Stomach (tissue), 9 donors: Measurements from ENCODE around the gene C1QTNF6. TPM values are rescaled to one million over a fixed set of nuclear protein-coding genes. Genes with fewer than 3 reads are reported as not detected.
"Not testable (repeated sequence)": the region's sequence is repeated elsewhere in the genome, so short reads cannot be mapped to it uniquely, and the experiment has no call there.

ENCODE experiments used
- DNase-seq, 2 donors: peaks; one replicate each; pipeline versions ENCODE4 v3.0.0 to v3.0.0-alpha.2; 2013 to 2019
- H3K27ac ChIP-seq, 5 donors: fragments of 200-600 bp in 4 of 5; sonication (generic) in 4 of 5; one replicate each; pipeline ENCODE4 v1.5.1; 2013 to 2019; ENCODE audit warnings: mild to moderate bottlenecking in 1 of 5, moderate library complexity in 1 of 5
- H3K27me3 ChIP-seq, 3 donors: fragments of 200-600 bp; sonication (generic); one replicate each; pipeline ENCODE4 v1.5.1; 2017 to 2019; ENCODE audit warnings: mixed run types in 1 of 3
- H3K36me3 ChIP-seq, 4 donors: fragments of 200-600 bp; sonication (generic); 1 replicate in 3 of 4; 2 replicates in 1 of 4; pipeline ENCODE4 v1.5.1; 2016 to 2019
- H3K4me1 ChIP-seq, 4 donors: fragments of 200-600 bp; sonication (generic); one replicate each; pipeline ENCODE4 v1.5.1; 2016 to 2019
- H3K4me3 ChIP-seq, 4 donors: fragments of 200-600 bp; sonication (generic) in 3 of 4; one replicate each; pipeline ENCODE4 v1.5.1; 2016 to 2019; ENCODE audit warnings: mild to moderate bottlenecking in 1 of 4
- H3K9me3 ChIP-seq, 4 donors: fragments of 200-600 bp; sonication (generic); one replicate each; pipeline ENCODE4 v1.5.1; 2016 to 2019
- CTCF ChIP-seq, 7 experiments: fragments of 450-650 bp in 4 of 7; fragments of 200-600 bp in 3 of 7; sonication (generic) in 3 of 7; IDR thresholded peaks; one replicate each; pipeline ENCODE4 v1.5.1; 2016 to 2019; ENCODE audit warnings: antibody characterized with exemption in 7 of 7, control low read depth in 2 of 7, mild to moderate bottlenecking in 1 of 7
- EP300 ChIP-seq: sonication (generic); formaldehyde crosslinking; IDR thresholded peaks from one replicate; pipeline ENCODE4 v1.6.1; 2017; ENCODE audit warnings: antibody characterized with exemption
- POLR2A ChIP-seq, 4 donors: fragments of 450-650 bp; IDR thresholded peaks; one replicate each; pipeline ENCODE4 v1.6.1; 2016; ENCODE audit warnings: antibody characterized with exemption in 4 of 4, control low read depth in 2 of 4, mild to moderate bottlenecking in 1 of 4, moderate library complexity in 1 of 4
- POLR2AphosphoS5 ChIP-seq, 3 donors: sonication (generic); formaldehyde crosslinking; IDR thresholded peaks; one replicate each; pipeline ENCODE4 v1.6.1; 2016; ENCODE audit warnings: antibody characterized with exemption in 3 of 3
- WGBS, 5 donors: extraction: QIAGEN DNeasy Blood & Tissue Kit in 3 of 5; methylation state at CpG; one replicate each; pipeline versions ENCODE4 v1.1.5 to v1.1.7; 2013 to 2018; 5-methylcytosine and 5-hydroxymethylcytosine counted together
- intact Hi-C: fragments of 100-400 bp; cut with DNase I; formaldehyde crosslinking; loops from one replicate; pipeline ENCODE4 v1.15.1; 2023; ENCODE audit warnings: low total_unique reads
- polyA plus RNA-seq, 3 donors: library from polyadenylated mRNA; stranded (reverse); fragments of 200-250 nt; gene quantifications; one replicate each; pipeline ENCODE4 v1.2.3, GENCODE V29; 2013
- total RNA-seq, 5 donors: library from RNA; depleted of rRNA; stranded (reverse); fragments of >200 nt; gene quantifications; one replicate each; pipeline versions ENCODE4 v1.1.0 to v1.2.3, GENCODE V29; 2014 to 2016
- donor health status: healthy with polysubstance abuse.
- donor health status: Bipolar disorder and iron deficiency.
- donor health status: healthy.

The C1QTNF6 gene
- total and polyA plus RNA-seq, 8 donors, result 0.45 to 10.4 (median 4.0) TPM; not detected in 1

GRCh38 chr22:37202716-37203115, 14.7 kb upstream of the C1QTNF6 start:
- 79 to 94% (median 84%) methylated on average over 8 to 10 of the region's 10 CpGs for WGBS, 5 donors
- DNase-seq, result no peak
- Histone ChIP-seq H3K36me3 (no peaks in the 10 kb centered on the region), H3K27ac (no peak overlapping the region), H3K27me3 (no peaks in the 10 kb centered on the region), H3K4me1 (peaks cover 12 to 21% (median 20%) of the 10 kb centered on the region in 4 donors), H3K9me3 (no peaks in the 10 kb centered on the region), H3K4me3 (no peak overlapping the region)
- intact Hi-C loops, result loop anchor here (5.0 to 10.0 kb wide), 2 partner anchors 40 to 118 kb away; no protein-coding TSS in a partner anchor
- no peak for TF ChIP-seq CTCF (IDR thresholded peaks at IDR 0.05)
- no peak for TF ChIP-seq POLR2A (IDR thresholded peaks at IDR 0.05)
- TF ChIP-seq EP300, result no peak
- no peak for TF ChIP-seq POLR2AphosphoS5 (IDR thresholded peaks at IDR 0.05)

GRCh38 chr22:37202001-37202555, 14.0 kb upstream of the C1QTNF6 start:
- no peaks in the 10 kb centered on the region for H3K36me3 ChIP-seq
- no peaks in the 10 kb centered on the region for H3K27me3 ChIP-seq
- no peak overlapping the region for H3K4me3 ChIP-seq
- intact Hi-C loops, result loop anchor here (5.0 to 10.0 kb wide), 2 partner anchors 40 to 117 kb away; no protein-coding TSS in a partner anchor
- no peak for TF ChIP-seq POLR2A (IDR thresholded peaks at IDR 0.05)
- TF ChIP-seq POLR2AphosphoS5 (IDR thresholded peaks at IDR 0.05), result no peak
- TF ChIP-seq EP300, result no peak
- TF ChIP-seq CTCF (IDR thresholded peaks at IDR 0.05), result no peak
- no peak overlapping the region for H3K27ac ChIP-seq
- WGBS, 5 donors, result 70 to 92% (median 89%) methylated on average over 3 to 5 of the region's 5 CpGs
- H3K9me3 ChIP-seq, result no peaks in the 10 kb centered on the region
- no peak for DNase-seq
- peaks cover 19 to 28% (median 26%) of the 10 kb centered on the region in 4 donors for H3K4me1 ChIP-seq

GRCh38 chr22:37201443-37201820, 13.4 kb upstream of the C1QTNF6 start:
- intact Hi-C loops, result loop anchor here (5.0 to 10.0 kb wide), 2 partner anchors 39 to 117 kb away; no protein-coding TSS in a partner anchor
- DNase-seq, H3K4me3 ChIP-seq, H3K9me3 ChIP-seq, H3K27ac ChIP-seq, H3K27me3 ChIP-seq, H3K36me3 ChIP-seq: not testable (repeated sequence)
- 92 to 98% (median 96%) methylated on average over 6 of the region's 6 CpGs for WGBS, 5 donors
- H3K4me1 ChIP-seq, result peaks cover 25 to 34% (median 33%) of the 10 kb centered on the region in 4 donors

GRCh38 chr22:37199760-37200108, 11.7 kb upstream of the C1QTNF6 start:
- peak overlapping the region; percentile 26 to 97 (median 97) for H3K27ac ChIP-seq
- TF ChIP-seq CTCF (IDR thresholded peaks at IDR 0.05) (peak in 1 of 7 experiments; percentile 33), EP300 (no peak)
- intact Hi-C loops, result loop anchor here (5.0 to 10.0 kb wide), 2 partner anchors 37 to 115 kb away; no protein-coding TSS in a partner anchor
- WGBS, 5 donors, result 4 to 24% (median 8%) methylated on average over 5 to 12 of the region's 12 CpGs
- H3K27me3 ChIP-seq, result no peaks in the 10 kb centered on the region
- no peak for DNase-seq
- H3K9me3 ChIP-seq, result no peaks in the 10 kb centered on the region
- H3K4me3 ChIP-seq, result peak overlapping the region; percentile 57 to 76 (median 62)
- no peaks in the 10 kb centered on the region for H3K36me3 ChIP-seq
- peaks cover 30 to 42% (median 40%) of the 10 kb centered on the region in 4 donors for H3K4me1 ChIP-seq

GRCh38 chr22:37199103-37199759, 11.2 kb upstream of the C1QTNF6 start:
- Histone ChIP-seq H3K27me3 (no peaks in the 10 kb centered on the region), H3K27ac (peak overlapping the region; percentile 91 to 97 (median 97)), H3K4me1 (peaks cover 30 to 42% (median 40%) of the 10 kb centered on the region in 4 donors), H3K4me3 (peak overlapping the region; percentile 57 to 76 (median 62)), H3K36me3 (no peaks in the 10 kb centered on the region), H3K9me3 (no peaks in the 10 kb centered on the region)
- intact Hi-C loops, result no loop called here
- TF ChIP-seq POLR2AphosphoS5 (IDR thresholded peaks at IDR 0.05), result peak; percentile 89 to 99 (median 98)
- peak in 2 of 4 donors; percentile 72 to 98 for TF ChIP-seq POLR2A (IDR thresholded peaks at IDR 0.05)
- TF ChIP-seq EP300, result no peak
- TF ChIP-seq CTCF (IDR thresholded peaks at IDR 0.05), result peak in 5 of 7 experiments; percentile 84 to 94 (median 90)
- 0% methylated on average over 33 to 58 of the region's 58 CpGs for WGBS, 5 donors
- peak; percentile 99 to 100 for DNase-seq
